Measurements from ENCODE around the gene MYH11.
"Not testable (repeated sequence)": the region's sequence is repeated elsewhere in the genome, so short reads cannot be mapped to it uniquely, and the experiment has no call there.

The MYH11 gene

DNA sequence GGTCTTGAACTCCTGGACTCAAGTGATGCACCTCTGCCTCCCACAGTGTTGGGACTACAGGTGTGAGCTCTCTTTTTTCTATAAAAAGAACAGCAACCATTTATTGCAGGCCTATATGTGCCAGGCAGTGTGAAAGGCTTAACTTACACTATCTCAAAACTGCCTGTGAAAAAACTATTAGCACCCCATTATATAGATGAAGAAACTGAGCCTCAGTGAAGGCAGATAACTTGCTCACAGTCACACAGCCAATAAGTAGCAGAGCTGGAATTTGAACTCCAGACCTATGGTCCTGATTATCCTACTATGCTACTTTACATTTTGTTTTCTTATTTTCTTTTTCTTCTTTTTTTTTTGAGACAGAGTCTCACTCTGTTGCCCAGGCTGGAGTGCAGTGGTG is 191.7 kb downstream of the MYH11 start:
- no peak for DNase-seq (ENCODE audit: low read depth, low spot score)
- no peak overlapping the region for H3K4me3 ChIP-seq (ENCODE audit: low read depth, low read length)
- in situ Hi-C loops (cut with HindIII; ENCODE audit: low sequenced_read_pairs): no loop called here
- TF ChIP-seq, protein P1, sequence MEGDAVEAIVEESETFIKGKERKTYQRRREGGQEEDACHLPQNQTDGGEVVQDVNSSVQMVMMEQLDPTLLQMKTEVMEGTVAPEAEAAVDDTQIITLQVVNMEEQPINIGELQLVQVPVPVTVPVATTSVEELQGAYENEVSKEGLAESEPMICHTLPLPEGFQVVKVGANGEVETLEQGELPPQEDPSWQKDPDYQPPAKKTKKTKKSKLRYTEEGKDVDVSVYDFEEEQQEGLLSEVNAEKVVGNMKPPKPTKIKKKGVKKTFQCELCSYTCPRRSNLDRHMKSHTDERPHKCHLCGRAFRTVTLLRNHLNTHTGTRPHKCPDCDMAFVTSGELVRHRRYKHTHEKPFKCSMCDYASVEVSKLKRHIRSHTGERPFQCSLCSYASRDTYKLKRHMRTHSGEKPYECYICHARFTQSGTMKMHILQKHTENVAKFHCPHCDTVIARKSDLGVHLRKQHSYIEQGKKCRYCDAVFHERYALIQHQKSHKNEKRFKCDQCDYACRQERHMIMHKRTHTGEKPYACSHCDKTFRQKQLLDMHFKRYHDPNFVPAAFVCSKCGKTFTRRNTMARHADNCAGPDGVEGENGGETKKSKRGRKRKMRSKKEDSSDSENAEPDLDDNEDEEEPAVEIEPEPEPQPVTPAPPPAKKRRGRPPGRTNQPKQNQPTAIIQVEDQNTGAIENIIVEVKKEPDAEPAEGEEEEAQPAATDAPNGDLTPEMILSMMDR (IDR thresholded peaks at IDR 0.05; ENCODE audit: low read depth, low read length): no peak

DNA sequence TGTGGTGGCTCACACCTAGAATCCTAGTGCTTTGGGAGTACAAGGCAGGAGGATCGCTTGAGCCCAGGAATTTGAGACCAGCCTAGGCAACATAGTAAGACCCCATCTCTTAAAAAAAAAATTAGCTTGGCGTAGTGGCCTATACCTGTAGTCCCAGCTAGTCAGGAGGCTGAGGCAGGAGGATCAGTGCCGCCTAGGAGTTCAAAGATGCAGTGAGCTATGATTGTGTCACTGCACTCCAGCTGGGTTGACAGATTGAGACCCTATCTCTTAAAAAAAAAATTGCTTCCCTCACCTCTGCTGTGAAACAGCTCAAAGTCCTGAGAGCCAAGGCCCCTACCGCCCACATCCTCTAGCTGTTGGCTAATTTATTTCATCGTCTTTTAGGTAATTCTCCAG is 196.6 kb downstream of the MYH11 start:
- no peak for DNase-seq (ENCODE audit: low read depth, low spot score)
- TF ChIP-seq, protein P1 (IDR thresholded peaks at IDR 0.05; ENCODE audit: low read depth, low read length): no peak
- in situ Hi-C loops (cut with HindIII; ENCODE audit: low sequenced_read_pairs): no loop called here
- H3K4me3 ChIP-seq (ENCODE audit: low read depth, low read length): no peak overlapping the region

DNA sequence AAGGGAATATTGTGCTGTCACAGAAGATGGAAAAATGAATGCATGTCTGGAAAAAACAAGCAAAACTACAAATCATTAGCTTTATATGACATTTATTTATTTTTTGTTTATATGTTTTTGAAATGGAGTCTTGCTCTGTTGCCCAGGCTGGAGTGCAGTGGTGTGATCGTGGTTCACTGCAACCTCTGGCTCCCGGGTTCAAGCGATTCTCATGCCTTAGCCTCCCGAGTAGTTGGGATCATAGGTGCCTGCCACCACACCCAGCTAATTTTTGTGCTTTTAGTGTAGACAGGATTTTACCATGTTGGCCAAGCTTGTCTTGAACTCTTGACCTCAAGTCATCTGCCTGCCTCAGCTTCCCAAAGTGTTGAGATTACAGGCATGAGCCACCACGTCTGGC is 198.3 kb downstream of the MYH11 start:
- TF ChIP-seq, protein P1 (IDR thresholded peaks at IDR 0.05; ENCODE audit: low read depth, low read length): no peak
- in situ Hi-C loops (cut with HindIII; ENCODE audit: low sequenced_read_pairs): no loop called here
- H3K4me3 ChIP-seq (ENCODE audit: low read depth, low read length): no peak overlapping the region
- DNase-seq (ENCODE audit: low read depth, low spot score): no peak

DNA sequence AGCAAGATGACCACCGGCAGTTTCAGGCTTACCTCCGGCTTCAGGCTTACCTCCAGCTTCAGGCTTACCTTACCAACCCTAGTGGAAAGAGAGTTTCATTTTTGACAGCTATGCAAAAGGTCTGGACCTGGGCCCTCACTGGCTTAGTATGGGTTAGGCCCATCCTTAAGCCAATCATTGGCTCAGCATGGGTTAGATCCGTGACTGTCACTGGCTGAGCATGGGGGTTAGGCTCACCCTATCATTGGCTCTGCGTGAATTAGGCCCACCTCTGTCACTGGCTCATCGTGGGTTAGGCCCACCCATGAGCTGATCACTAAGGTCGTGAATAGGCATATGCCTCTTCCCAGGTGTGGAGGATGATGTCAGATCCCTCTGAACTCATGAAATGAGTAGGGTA is 198.7 kb downstream of the MYH11 start:
- H3K4me3 ChIP-seq (ENCODE audit: low read depth, low read length): no peak overlapping the region
- in situ Hi-C loops (cut with HindIII; ENCODE audit: low sequenced_read_pairs): no loop called here
- no peak for DNase-seq (ENCODE audit: low read depth, low spot score)
- TF ChIP-seq, protein P1 (IDR thresholded peaks at IDR 0.05; ENCODE audit: low read depth, low read length): no peak

DNA sequence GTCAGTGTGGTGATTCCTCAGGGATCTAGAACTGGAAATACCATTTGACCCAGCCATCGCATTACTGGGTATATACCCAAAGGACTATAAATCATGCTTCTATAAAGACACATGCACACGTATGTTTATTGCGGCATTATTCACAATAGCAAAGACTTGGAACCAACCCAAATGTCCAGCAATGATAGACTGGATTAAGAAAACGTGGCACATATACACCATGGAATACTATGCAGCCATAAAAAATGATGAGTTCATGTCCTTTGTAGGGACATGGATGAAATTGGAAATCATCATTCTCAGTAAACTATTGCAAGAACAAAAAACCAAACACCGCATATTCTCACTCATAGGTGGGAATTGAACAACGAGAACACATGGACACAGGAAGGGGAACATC is 201.3 kb downstream of the MYH11 start:
- H3K4me3 ChIP-seq (ENCODE audit: low read depth, low read length); in situ Hi-C loops (cut with HindIII; ENCODE audit: low sequenced_read_pairs); DNase-seq (ENCODE audit: low read depth, low spot score): not testable (repeated sequence)

DNA sequence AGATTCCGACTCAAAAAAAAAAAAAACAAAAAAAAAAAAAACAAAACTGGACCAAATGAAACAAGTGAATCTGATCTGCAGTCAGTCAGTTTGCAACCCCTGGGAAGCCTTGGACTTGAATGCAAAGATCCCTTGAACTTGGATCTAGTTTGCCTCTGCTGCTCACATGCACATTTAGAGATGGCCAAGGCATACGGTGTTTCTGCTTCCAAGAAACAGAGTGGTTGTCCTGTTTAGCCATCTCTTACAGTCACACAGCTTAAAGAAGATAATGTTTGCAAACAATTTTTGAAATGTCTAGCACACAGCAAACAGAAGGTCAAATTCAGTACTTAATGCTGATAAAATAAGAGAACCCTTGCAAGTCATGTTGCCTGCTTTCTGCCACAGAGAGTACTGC is 202.2 kb downstream of the MYH11 start:
- H3K4me3 ChIP-seq (ENCODE audit: low read depth, low read length): no peak overlapping the region
- DNase-seq (ENCODE audit: low read depth, low spot score): no peak
- in situ Hi-C loops (cut with HindIII; ENCODE audit: low sequenced_read_pairs): no loop called here
- TF ChIP-seq, protein P1 (IDR thresholded peaks at IDR 0.05; ENCODE audit: low read depth, low read length): no peak

DNA sequence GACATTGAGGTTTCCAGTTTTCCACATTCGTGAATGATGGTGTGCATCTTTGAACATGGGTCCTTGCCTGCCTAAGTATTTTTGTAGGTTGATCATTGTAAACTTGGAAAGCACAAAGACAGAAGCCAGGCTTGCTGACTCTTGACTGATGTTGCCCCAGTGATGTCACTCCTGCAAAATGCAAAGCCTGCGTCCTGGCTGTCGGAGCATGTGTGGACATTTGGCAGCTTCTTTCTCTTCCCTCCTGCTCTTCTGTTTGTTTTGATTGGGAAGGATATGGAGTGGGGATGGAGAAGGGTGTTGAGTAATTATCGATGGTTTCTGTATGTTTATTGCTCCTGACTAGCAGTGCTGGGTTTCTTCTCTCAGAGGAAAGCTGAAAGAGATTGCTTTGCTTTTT is 203.6 kb downstream of the MYH11 start:
- peak; percentile 74 for DNase-seq (ENCODE audit: low read depth, low spot score)
- in situ Hi-C loops (cut with HindIII; ENCODE audit: low sequenced_read_pairs): no loop called here
- no peak overlapping the region for H3K4me3 ChIP-seq (ENCODE audit: low read depth, low read length)
- TF ChIP-seq, protein P1 (IDR thresholded peaks at IDR 0.05; ENCODE audit: low read depth, low read length): no peak

Data from astrocyte of the spinal cord (primary cell).